ENCODE results near the gene JAM2. TPM values are rescaled to one million over a fixed set of nuclear protein-coding genes. Genes with fewer than 3 reads are reported as not detected.

Gene JAM2
- polyA plus RNA-seq, 3 donors = 0.01 TPM; not detected in 2

DNA sequence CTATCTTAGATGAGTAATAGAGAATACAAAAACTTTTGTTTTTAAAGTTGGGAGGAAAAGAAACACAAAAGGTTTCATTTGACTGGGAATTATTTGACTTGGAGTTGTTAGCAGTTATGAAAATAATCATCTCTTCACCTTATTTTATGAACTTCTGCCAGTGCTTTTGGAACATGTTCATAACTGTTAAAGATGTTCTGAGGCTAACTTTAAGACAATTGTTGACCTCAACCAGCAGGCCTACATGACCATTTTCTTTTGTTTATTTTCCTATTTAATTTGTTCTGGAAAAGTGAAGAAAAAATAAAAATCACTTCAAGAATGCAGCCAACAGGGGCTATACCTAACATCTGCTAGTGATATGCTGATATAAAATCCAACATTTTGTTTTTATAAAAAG lies 37.4 kb downstream of the JAM2 start:
- H3K4me1 ChIP-seq (ENCODE audit: control insufficient read depth in 1 of 2, insufficient read depth in 2 of 2, low read length in 2 of 2) = no peaks in the 10 kb centered on the region
- H3K27me3 Mint-ChIP-seq (ENCODE audit: low read depth in 3 of 3) = no peaks in the 10 kb centered on the region
- no peaks in the 10 kb centered on the region for H3K36me3 Mint-ChIP-seq
- no peaks in the 10 kb centered on the region for H3K27me3 ChIP-seq (ENCODE audit: control insufficient read depth in 2 of 2, insufficient read depth in 2 of 2, low read length in 2 of 2)
- no peak overlapping the region for H3K27ac Mint-ChIP-seq
- intact Hi-C loops (cut with micrococcal nuclease) = no loop called here
- no peak overlapping the region for H3K4me3 ChIP-seq (replicated peaks in 1 of 3; ENCODE audit: low read depth in 2 of 3, low read length in 3 of 3)
- H2AFZ ChIP-seq (ENCODE audit: insufficient read depth, low read depth, low read length, poor library complexity, severe bottlenecking) = no peak overlapping the region
- no peaks in the 10 kb centered on the region for H3K36me3 ChIP-seq (replicated peaks in 1 of 2; ENCODE audit: control insufficient read depth in 1 of 2, insufficient read depth in 2 of 2, low read length in 2 of 2)
- no peak overlapping the region for H3K4me3 Mint-ChIP-seq
- H3K9me3 ChIP-seq (replicated peaks in 1 of 2; ENCODE audit: control insufficient read depth in 1 of 2, insufficient read depth in 1 of 2, low read length in 2 of 2) = peaks cover 0 to 14% of the 10 kb centered on the region in 2 donors
- no peaks in the 10 kb centered on the region for H3K79me2 ChIP-seq (ENCODE audit: insufficient read depth, low read length)
- DNase-seq = no peak
- H4K20me1 ChIP-seq (ENCODE audit: insufficient read depth, low read length) = no peaks in the 10 kb centered on the region
- H3K4me2 ChIP-seq (replicated peaks; ENCODE audit: extremely low read depth, low read length, poor library complexity, severe bottlenecking) = no peak overlapping the region
- TF ChIP-seq, protein P1, sequence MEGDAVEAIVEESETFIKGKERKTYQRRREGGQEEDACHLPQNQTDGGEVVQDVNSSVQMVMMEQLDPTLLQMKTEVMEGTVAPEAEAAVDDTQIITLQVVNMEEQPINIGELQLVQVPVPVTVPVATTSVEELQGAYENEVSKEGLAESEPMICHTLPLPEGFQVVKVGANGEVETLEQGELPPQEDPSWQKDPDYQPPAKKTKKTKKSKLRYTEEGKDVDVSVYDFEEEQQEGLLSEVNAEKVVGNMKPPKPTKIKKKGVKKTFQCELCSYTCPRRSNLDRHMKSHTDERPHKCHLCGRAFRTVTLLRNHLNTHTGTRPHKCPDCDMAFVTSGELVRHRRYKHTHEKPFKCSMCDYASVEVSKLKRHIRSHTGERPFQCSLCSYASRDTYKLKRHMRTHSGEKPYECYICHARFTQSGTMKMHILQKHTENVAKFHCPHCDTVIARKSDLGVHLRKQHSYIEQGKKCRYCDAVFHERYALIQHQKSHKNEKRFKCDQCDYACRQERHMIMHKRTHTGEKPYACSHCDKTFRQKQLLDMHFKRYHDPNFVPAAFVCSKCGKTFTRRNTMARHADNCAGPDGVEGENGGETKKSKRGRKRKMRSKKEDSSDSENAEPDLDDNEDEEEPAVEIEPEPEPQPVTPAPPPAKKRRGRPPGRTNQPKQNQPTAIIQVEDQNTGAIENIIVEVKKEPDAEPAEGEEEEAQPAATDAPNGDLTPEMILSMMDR (IDR thresholded peaks at IDR 0.05) = no peak
- H3K9me3 Mint-ChIP-seq = peaks cover 8 to 16% (median 13%) of the 10 kb centered on the region in 7 donors
- no peak overlapping the region for H3K27ac ChIP-seq (ENCODE audit: low read depth in 1 of 2, low read length in 2 of 2)
- H3K9ac ChIP-seq (ENCODE audit: insufficient read depth, low read length, poor library complexity, severe bottlenecking) = no peak overlapping the region
- no peaks in the 10 kb centered on the region for H3K4me1 Mint-ChIP-seq

- H3K9ac ChIP-seq (ENCODE audit: insufficient read depth, low read length, poor library complexity, severe bottlenecking) = no peak overlapping the region
- H3K27ac ChIP-seq (ENCODE audit: low read depth in 1 of 2, low read length in 2 of 2) = no peak overlapping the region
- no peak for DNase-seq
- no peaks in the 10 kb centered on the region for H3K27me3 ChIP-seq (ENCODE audit: control insufficient read depth in 2 of 2, insufficient read depth in 2 of 2, low read length in 2 of 2)
- no peak overlapping the region for H3K4me3 ChIP-seq (replicated peaks in 1 of 3; ENCODE audit: low read depth in 2 of 3, low read length in 3 of 3)
- H2AFZ ChIP-seq (ENCODE audit: insufficient read depth, low read depth, low read length, poor library complexity, severe bottlenecking) = no peak overlapping the region
- H3K4me1 ChIP-seq (ENCODE audit: control insufficient read depth in 1 of 2, insufficient read depth in 2 of 2, low read length in 2 of 2) = no peaks in the 10 kb centered on the region
- Mint-ChIP-seq H3K4me1 (peaks cover 9% of the 10 kb centered on the region), H3K4me3 (no peak overlapping the region), H3K27ac (no peak overlapping the region), H3K36me3 (no peaks in the 10 kb centered on the region), H3K27me3 (ENCODE audit: low read depth in 3 of 3) (no peaks in the 10 kb centered on the region), H3K9me3 (peaks cover 0 to 9% (median 4%) of the 10 kb centered on the region in 7 donors)
- H3K79me2 ChIP-seq (ENCODE audit: insufficient read depth, low read length) = no peaks in the 10 kb centered on the region
- intact Hi-C loops (cut with micrococcal nuclease) = no loop called here
- no peaks in the 10 kb centered on the region for H3K9me3 ChIP-seq (replicated peaks in 1 of 2; ENCODE audit: control insufficient read depth in 1 of 2, insufficient read depth in 1 of 2, low read length in 2 of 2)
- no peaks in the 10 kb centered on the region for H3K36me3 ChIP-seq (replicated peaks in 1 of 2; ENCODE audit: control insufficient read depth in 1 of 2, insufficient read depth in 2 of 2, low read length in 2 of 2)
- TF ChIP-seq, protein P1 (IDR thresholded peaks at IDR 0.05) = no peak
- no peak overlapping the region for H3K4me2 ChIP-seq (replicated peaks; ENCODE audit: extremely low read depth, low read length, poor library complexity, severe bottlenecking)
- WGBS (ENCODE audit: insufficient coverage) = 97% methylated on average over 9 of the region's 9 CpGs
- no peaks in the 10 kb centered on the region for H4K20me1 ChIP-seq (ENCODE audit: insufficient read depth, low read length)
Observed at GRCh38 chr21:25682382-25682781, 43.3 kb downstream of the JAM2 start.
